Left renal pelvis (tissue), 4 donors: ENCODE results near the gene CAPN7. TPM values are rescaled to one million over a fixed set of nuclear protein-coding genes. Genes with fewer than 3 reads are reported as not detected.
A peak's percentile ranks its signal among the peaks of the same experiment; 100 is the strongest.

Source experiments
- DNase-seq, 4 donors: peaks; one replicate each; pipeline ENCODE4 v3.0.0-alpha.2; 2013; ENCODE audit warnings: low read depth in 4 of 4, low spot score in 3 of 4
- polyA plus RNA-seq, 4 donors: library from polyadenylated mRNA; unstranded; fragments of 120-200 nt; gene quantifications; one replicate each; pipeline ENCODE4 v1.2.1, GENCODE V29; 2013; ENCODE audit not compliant: insufficient read length in 4 of 4

Gene CAPN7
- polyA plus RNA-seq, 4 donors: 46.1 to 59.5 (median 53.5) TPM

- DNase-seq: peak in 1 of 4 donors; percentile 36
These were observed 86.9 kb downstream of the CAPN7 start for GRCh38 chr3:15292765-15293522.

DNA sequence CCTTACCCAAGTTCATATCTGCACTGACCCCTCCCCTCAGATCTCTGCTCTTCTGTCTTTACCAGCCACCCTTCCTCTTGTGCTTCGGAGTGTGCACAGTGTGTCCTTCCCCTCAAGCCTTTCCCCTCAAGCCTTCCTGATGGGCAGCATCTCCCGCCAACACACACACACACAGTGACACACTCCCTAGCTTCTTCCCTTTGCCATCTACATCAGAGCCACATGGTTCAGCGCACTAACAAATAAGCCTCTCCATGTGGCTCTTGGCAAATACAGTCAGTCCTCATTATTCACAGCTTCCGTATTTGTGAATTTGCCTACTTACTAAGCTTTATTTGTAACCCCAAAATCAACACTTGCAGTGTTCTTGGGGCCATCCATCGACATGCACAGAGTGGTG, 88.9 kb downstream of the CAPN7 start:
- DNase-seq: no peak

GRCh38 chr3:15295506-15295905, 89.5 kb downstream of the CAPN7 start:
- DNase-seq: no peak

DNA sequence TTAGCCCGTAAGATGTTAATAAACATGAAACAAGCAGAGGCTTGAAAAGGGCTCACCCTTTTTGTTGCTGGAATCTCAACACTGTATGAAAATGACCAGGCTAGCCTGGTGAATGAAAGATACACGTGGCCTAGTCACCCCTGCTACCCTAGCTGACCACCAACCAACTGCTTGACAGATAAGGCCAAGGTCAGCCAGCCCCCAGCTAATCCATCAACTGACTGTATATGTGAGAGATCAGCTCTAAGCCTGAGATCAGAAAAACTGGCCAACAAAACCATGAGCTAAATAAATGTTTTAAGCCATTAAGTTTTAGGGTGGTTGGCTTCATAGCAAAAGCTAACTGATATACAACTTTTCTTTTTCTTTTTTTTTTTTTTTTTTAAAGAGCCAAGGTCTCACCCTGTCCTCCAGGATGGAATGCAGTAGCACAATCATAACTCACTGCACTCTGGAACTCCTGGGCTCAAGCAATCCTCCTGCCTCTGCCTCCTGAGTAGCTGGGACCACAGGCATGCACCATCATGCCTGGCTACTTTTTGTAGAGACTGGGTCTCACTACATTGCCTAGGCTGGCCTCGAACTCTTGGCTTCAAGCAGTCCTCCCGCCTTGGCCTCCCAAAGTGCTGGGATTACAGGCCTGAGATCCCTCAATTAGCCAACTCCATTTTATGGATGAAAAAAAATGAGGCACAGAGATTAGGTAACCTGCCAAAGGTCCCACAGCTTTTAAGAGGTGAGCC, 91.7 kb downstream of the CAPN7 start:
- DNase-seq: no peak

- DNase-seq: no peak
These were observed 92.5 kb downstream of the CAPN7 start for GRCh38 chr3:15298504-15298903.

GRCh38 chr3:15299036-15299435, 93.0 kb downstream of the CAPN7 start:
- no peak for DNase-seq

GRCh38 chr3:15300323-15301078, 94.5 kb downstream of the CAPN7 start:
- DNase-seq: no peak

GRCh38 chr3:15301761-15302160, 95.7 kb downstream of the CAPN7 start:
- no peak for DNase-seq

Other genes starting within 250 kb of the CAPN7 start
- gene MRPS25, start 140.9 kb upstream of the CAPN7 start, polyA plus RNA-seq: 10 to 100 TPM; 32.7 to 95.3 (median 58.9) TPM
- gene RBSN, start 107.1 kb upstream of the CAPN7 start, polyA plus RNA-seq: 10 to 100 TPM; 22.5 to 29.4 (median 26.5) TPM
- gene SH3BP5, start 126.3 kb downstream of the CAPN7 start, polyA plus RNA-seq: 10 to 100 TPM; 44.2 to 90.0 (median 63.1) TPM
- 10 to 100 TPM; 21.1 to 29.1 (median 27.3) TPM for gene METTL6, start 221.3 kb downstream of the CAPN7 start, polyA plus RNA-seq
- gene EAF1, start 221.4 kb downstream of the CAPN7 start, polyA plus RNA-seq: 10 to 100 TPM; 10.8 to 21.1 (median 18.2) TPM